IgD-negative memory B cell (primary cell): ENCODE measurements around the gene NDRG2. TPM values are rescaled to one million over a fixed set of nuclear protein-coding genes. Genes with fewer than 3 reads are reported as not detected.

Experiments
- polyA plus RNA-seq: library from polyadenylated mRNA; unstranded; fragments of 300-500 nt; fragmentation: Illumina TruSeq; gene quantifications from one replicate; pipeline ENCODE4 v1.2.3, GENCODE V29; 2021

The NDRG2 gene
- polyA plus RNA-seq, 1 donor from 2014 or later, result 4.9 TPM

Other genes starting within 250 kb of the NDRG2 start
- gene RNASE6, start 243.8 kb downstream of the NDRG2 start, polyA plus RNA-seq, result 84.5 TPM
- gene RNASE1, start 222.2 kb downstream of the NDRG2 start, polyA plus RNA-seq, result not detected
- not detected for gene RNASE3, start 133.7 kb downstream of the NDRG2 start, polyA plus RNA-seq
- gene RNASE2, start 69.6 kb downstream of the NDRG2 start, polyA plus RNA-seq, result 0.45 TPM
- gene METTL17, start 35.1 kb downstream of the NDRG2 start, polyA plus RNA-seq, result 40.6 TPM
- gene SLC39A2, start 25.8 kb downstream of the NDRG2 start, polyA plus RNA-seq, result not detected
- not detected for gene TPPP2, start 5.2 kb upstream of the NDRG2 start, polyA plus RNA-seq
- gene RNASE13, start 9.7 kb upstream of the NDRG2 start, polyA plus RNA-seq, result not detected
- not detected for gene RNASE7, start 17.3 kb upstream of the NDRG2 start, polyA plus RNA-seq
- gene RNASE8, start 32.8 kb upstream of the NDRG2 start, polyA plus RNA-seq, result not detected
- not detected for gene ARHGEF40, start 45.2 kb upstream of the NDRG2 start, polyA plus RNA-seq
- 1.0 TPM for gene ZNF219, start 73.6 kb upstream of the NDRG2 start, polyA plus RNA-seq
- gene TMEM253, start 76.0 kb upstream of the NDRG2 start, polyA plus RNA-seq, result not detected
- gene OR5AU1, start 131.0 kb upstream of the NDRG2 start, polyA plus RNA-seq, result not detected
- 741 TPM for gene HNRNPC, start 244.4 kb upstream of the NDRG2 start, polyA plus RNA-seq